Activated CD4-positive, alpha-beta T cell treated with anti-CD3 and anti-CD28 coated beads, Interleukin-2, amount 50 U/mL, for 24 hours (primary cell): Measurements from ENCODE around the gene TGFBR3L.
A peak's percentile ranks its signal among the peaks of the same experiment; 100 is the strongest.

ENCODE experiments used
- DNase-seq, 2 donors: peaks; one replicate each; pipeline ENCODE4 v3.0.0-alpha.2; 2020; ENCODE audit warnings: low read depth in 1 of 2, low spot score in 1 of 2

TGFBR3L gene

GRCh38 chr19:7903244-7904073 lies 11.2 kb upstream of the TGFBR3L start, which contains the start of gene MAP2K7:
TSS of gene MAP2K7 (plus strand) at chr19:7903877. CDS start at chr19:7903945, 68 bp downstream.
- peak; percentile 100 for DNase-seq

DNA sequence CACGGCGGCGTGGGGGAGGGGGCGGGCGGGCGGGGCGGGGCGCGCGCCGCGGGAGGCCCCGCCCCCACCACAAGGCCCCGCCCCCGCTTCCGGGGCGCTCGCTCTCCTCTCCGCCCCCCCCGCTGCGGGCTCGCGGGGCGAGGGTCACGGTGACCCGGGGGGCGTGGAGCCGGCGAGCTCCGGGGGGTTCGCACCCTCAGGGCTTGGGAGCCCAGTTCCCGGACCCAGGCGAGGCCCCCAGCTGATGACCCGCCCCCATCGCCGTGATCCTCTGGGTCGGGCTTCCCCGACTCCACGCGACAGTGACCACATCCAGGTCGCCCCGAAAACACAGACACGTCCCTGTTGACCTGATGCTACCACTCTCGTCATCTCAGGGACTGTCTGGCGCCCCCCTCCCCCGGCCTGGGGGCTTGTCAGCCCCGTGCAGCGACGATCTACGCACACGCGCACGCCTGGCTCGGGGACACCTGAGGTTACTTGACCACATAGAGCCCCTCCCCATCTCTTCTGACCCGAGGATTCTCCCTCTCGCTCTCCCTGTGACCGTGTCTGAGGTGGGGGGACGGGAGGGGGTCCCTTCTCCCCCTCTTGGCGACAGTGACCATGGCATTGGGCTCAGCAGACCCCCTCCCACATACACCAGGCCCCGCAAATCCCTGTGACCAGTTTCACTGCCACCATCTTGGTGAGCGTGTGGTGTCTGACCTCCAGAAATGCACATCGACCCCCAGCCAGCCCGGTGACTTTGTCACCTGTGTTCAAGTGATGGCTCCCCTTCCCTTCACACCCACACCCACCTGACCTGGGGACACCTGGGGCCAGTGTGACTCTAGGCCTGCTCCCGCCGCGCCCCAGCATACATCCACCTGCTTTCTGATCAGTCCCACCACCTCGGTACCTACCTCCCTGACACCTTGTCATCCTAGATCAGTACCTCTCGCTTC lies 10.3 kb upstream of the TGFBR3L start:
- peak in 1 of 2 donors; percentile 32 for DNase-seq

DNA sequence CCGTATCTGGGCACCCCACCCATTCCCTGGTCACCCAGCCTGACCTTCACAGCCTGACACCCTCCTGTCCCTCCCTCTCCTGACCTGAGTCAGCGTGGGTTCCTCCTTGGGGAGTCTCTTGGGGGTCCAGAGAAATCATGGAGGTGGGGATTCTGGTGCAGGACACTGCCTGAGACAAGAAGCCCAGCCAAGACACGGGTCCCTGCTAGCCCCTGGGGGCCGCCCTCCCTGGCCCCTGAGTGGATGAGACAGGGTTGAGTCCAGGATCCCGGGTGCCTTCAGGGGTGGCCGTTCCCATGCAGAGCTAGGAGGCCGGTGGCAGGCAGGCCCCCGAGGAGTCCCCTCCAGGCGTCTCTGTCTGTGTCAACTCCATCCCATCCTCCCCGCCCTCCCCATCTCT lies 9.4 kb upstream of the TGFBR3L start:
- DNase-seq, result no peak

GRCh38 chr19:7905859-7906258 lies 8.8 kb upstream of the TGFBR3L start:
- DNase-seq, result no peak

DNA sequence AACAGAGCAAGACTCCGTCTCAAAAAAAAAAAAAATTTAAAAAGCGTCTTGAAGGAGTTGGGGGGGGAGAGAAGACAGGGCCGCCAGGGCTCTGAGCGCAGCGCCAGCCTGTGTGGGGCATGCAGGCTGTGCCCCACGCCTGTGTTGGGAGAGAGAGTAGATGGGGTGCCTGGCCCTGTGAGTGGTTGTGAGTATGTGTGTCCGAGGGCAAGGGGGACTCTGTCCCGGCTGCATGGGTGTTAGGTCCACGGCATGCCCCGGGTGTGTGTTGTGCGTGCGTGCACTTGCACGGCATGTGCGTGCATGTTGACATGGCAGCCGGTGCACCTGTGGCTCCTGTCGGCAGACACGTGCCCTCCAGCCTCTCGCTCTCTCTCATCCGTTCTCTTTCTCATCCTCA lies 7.5 kb upstream of the TGFBR3L start:
- no peak for DNase-seq

- DNase-seq, result no peak
Observed at GRCh38 chr19:7907544-7907943, 7.1 kb upstream of the TGFBR3L start.

DNA sequence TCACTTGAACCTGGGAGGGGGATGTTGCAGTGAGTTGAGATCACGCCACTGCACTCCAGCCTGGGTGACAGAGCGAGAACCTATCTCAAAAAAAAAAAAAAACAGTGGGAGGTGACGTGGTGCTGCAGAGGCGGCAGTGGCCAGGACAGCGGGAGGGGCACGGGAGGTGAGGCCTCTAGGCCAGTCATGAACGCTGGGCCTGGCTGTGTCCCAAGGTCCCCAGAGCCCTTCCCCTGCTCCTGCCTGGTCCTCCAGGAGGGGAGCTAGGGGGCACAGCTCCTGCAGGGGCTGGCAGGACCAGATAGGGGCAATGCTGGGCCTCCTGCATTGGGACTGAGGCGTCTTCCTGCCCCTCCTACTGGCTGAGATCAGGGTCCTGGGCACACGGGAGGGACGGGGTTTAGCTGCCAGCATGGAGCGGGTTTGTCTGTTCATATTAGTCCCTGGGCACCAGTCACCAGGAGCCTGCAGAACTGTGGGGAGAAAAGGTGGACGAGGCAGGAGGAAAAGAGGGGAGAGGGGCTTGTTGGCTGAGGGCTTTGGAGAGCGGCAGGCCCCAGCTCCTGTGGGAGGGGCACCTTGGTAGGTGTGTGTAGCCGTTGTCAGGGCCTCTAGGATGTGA lies 6.4 kb upstream of the TGFBR3L start:
- no peak for DNase-seq

- no peak for DNase-seq
Observed at GRCh38 chr19:7908742-7909461, 5.7 kb upstream of the TGFBR3L start.

DNA sequence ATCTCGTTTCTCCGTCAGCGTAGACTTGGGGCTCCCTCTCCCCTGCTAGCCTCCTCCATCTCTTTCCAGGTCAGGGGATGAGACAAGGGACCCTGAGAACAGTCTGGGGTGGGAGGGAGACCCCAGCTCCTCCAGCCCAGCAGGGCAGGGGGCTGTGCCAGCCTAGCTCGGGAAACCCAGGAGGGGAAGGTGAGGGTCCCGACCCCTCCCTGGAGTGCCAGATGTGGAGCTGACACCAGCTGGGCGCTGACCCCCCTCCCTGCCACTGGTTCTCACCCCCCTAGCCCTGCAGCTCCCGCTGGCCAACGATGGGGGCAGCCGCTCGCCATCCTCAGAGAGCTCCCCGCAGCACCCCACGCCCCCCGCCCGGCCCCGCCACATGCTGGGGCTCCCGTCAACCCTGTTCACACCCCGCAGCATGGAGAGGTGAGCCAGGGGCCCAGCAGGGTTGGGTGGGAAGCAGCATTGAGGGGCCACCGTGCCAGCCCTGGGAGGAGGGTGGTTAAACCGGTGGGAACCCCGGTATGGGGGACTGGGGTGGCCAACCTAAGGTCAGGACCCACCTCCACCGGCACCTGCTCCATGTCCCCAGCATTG lies 5.1 kb upstream of the TGFBR3L start:
- no peak for DNase-seq

DNA sequence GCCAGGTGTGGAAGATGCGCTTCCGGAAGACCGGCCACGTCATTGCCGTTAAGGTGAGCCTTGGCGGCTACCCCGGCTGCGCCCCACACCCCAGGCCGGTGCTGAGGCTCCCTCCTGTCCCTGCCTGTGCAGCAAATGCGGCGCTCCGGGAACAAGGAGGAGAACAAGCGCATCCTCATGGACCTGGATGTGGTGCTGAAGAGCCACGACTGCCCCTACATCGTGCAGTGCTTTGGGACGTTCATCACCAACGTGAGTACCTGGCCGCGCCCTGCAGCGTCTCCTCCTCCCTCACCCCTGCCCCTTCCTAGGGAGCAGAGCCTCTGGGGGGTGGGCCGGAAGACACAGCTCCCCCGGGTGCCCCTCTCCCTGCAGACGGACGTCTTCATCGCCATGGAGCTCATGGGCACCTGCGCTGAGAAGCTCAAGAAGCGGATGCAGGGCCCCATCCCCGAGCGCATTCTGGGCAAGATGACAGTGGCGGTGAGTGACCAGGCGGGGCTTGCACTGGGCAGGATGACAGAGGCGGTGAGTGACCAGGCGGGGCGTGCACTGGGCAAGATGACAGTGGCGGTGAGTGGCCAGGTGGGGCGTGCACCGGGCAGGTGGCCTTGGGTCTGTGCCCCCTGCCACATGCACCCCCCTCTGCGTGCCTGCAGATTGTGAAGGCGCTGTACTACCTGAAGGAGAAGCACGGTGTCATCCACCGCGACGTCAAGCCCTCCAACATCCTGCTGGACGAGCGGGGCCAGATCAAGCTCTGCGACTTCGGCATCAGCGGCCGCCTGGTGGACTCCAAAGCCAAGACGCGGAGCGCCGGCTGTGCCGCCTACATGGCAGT lies 4.1 kb upstream of the TGFBR3L start:
- no peak for DNase-seq

GRCh38 chr19:7911508-7912143 lies 3.0 kb upstream of the TGFBR3L start:
- no peak for DNase-seq

- no peak for DNase-seq
Observed at GRCh38 chr19:7912144-7912696, 2.4 kb upstream of the TGFBR3L start.

GRCh38 chr19:7912697-7913564 lies 1.7 kb upstream of the TGFBR3L start:
- DNase-seq, result no peak

- DNase-seq, result no peak
Observed at GRCh38 chr19:7913652-7914051, 978 bp upstream of the TGFBR3L start.

DNA sequence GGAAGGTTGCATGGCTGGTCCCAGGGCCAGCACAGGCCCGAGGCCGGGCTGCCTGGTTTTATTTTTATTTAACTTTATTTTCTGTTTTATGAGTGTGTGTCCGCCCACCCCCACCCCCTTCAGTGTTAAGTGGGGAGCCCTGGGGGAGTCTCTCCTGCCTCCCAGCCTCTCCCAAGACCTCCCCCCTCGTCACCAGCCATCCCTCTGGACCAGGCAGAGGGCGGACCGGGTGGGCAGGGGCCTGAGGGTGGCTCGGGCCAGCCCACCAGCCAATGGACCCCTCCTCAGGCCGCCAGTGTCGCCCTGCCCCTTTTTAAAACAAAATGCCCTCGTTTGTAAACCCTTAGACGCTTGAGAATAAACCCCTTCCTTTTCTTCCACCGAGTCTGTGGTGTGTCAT lies 531 bp upstream of the TGFBR3L start:
- no peak for DNase-seq

- DNase-seq, result no peak
Observed at GRCh38 chr19:7915250-7916102, 846 bp downstream of the TGFBR3L start.
